GM20431 (cell line): ENCODE data around the gene NANOG.
"Not testable (repeated sequence)": the region's sequence is repeated elsewhere in the genome, so short reads cannot be mapped to it uniquely, and the experiment has no call there.

Experiments
- in situ Hi-C: fragments of 300-500 bp; cut with MseI, MboI; formaldehyde crosslinking; loops from one replicate; pipeline ENCODE4 v1.15.0; 2020; ENCODE audit warnings: low sequenced_read_pairs; ENCODE audit not compliant: unreplicated experiment

Gene NANOG

GRCh38 chr12:7788884-7789528 is at the start of gene NANOG:
NANOG (plus strand) TSS chr12:7789402; CDS start chr12:7789615, 213 bp downstream.
- in situ Hi-C loops = not testable (repeated sequence)

GRCh38 chr12:7747246-7747645 is 42.0 kb upstream of the NANOG start, which contains the start of gene CLEC4C:
CLEC4C (minus strand) TSS chr12:7747375; CDS start chr12:7747348, 27 bp downstream.
- in situ Hi-C loops = no loop called here

- in situ Hi-C loops = no loop called here
Observed at GRCh38 chr12:7748852-7749251, 40.4 kb upstream of the NANOG start.

DNA sequence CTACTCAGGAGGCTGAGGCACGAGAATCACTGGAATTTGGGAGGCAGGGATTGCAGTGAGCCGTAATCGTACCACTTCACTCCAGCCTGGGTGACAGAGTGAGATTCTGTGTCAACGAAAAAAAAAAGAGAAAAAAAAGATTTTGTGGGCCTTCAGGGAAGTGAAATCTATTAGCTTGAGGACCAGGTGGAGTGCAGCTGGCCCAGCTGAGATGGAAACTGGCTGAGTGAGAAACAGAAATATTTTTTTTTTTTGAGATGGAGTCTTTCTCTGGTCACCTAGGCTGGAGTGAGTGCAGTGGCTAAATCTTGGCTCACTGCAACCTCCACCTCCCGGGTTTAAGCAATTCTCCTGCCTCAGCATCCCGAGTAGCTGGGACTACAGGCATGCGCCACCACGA is 39.8 kb upstream of the NANOG start:
- in situ Hi-C loops = no loop called here

GRCh38 chr12:7750350-7750749 is 38.9 kb upstream of the NANOG start:
- in situ Hi-C loops = no loop called here

GRCh38 chr12:7751394-7751793 is 37.8 kb upstream of the NANOG start:
- in situ Hi-C loops = no loop called here

DNA sequence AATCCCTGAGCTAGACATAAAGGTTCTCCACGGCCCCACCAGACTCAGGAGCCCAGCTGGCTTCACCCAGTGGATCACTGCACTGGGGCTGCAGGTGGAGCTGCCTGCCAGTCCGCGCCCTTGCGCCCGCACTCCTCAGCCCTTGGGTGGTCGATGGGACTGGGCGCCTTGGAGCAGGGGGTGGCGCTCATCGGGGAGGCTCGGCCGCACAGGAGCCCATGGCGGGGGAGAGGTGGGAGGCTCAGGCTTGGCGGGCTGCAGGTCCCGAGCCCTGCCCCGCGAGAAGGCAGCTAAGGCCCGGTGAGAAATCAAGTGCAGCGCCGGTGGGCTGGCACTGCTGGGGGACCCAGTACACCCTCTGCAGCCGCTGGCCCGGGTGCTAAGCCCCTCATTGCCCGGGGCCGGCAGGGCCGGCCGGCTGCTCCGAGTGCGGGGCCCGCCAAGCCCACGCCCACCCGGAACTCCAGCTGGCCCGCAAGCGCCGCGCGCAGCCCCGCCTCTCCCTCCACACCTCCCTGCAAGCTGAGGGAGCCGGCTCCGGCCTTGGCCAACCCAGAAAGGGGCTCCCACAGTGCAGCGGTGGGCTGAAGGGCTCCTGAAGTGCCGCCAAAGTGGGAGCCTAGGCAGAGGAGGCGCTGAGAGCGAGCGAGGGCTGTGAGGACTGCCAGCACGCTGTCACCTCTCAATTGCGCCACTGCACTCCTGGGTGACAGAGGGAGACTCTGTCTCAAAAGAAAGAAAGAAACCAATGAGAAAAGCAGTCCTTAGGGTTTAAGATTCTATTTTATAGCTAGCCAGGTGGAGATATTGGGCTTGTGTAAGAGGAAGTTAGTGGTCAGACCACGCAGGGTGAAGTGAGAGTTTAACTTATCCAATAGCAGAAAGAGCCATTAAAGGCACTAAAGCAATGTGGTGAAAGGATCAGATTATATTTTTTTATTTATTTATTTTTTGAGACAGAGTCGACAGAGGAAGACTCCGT is 37.0 kb upstream of the NANOG start:
- in situ Hi-C loops = not testable (repeated sequence)

- in situ Hi-C loops = not testable (repeated sequence)
Observed at GRCh38 chr12:7755668-7756067, 33.5 kb upstream of the NANOG start.

DNA sequence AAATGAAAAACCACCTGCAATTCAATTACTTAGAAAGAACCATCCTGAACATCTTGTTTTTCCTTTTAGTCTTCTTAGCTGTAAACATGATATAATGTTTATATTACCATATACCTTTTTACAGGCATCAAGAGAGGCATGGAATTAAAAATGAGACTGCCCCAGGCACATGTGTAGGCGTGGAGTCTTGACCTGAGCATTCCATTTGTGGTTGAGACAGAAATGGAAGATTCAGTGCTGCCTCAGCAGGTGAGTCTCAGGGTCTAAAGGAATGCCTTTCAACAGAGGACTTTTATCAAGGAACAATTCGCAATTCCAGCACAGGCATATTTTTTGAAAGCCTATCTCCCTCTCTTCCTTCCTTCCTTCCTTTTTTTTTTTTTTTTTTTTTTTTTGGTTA is 32.2 kb upstream of the NANOG start:
- in situ Hi-C loops = no loop called here

DNA sequence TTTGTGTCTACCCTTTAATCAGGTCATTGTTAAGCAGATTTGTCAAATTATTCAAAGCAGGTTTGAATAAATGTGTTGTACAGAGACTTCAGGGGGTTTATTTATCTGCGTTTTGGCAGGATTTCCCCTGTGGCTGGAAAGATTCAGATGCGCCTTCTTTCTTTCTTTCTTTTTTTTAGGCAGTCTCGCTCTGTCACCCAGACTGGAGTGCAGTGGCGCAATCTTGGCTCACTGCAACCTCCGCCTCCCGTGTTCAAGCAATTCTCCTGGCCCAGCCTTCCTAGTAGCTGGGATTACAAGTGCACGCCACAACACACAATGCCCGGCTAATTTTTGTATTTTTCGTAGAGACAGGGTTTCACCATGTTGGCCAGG is 30.4 kb upstream of the NANOG start:
- in situ Hi-C loops = no loop called here

DNA sequence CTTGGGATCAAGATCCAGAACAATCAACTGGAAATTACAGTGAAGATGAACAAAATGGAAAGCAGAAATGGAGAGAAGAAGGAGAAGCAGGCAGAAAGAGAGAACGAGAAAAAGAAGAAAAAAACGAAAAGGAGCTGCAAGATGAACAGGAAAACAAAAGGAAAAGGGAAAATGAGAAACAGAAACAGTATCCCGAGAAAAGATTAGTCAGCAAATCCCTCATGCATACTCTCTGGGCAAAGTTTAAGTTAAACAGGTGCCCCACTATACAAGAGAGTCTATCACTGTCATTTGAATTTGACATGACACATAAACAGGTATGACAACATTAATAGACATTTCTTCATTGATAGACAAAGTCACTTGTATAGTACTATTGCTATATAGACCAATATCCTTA is 19.2 kb upstream of the NANOG start:
- in situ Hi-C loops = no loop called here

DNA sequence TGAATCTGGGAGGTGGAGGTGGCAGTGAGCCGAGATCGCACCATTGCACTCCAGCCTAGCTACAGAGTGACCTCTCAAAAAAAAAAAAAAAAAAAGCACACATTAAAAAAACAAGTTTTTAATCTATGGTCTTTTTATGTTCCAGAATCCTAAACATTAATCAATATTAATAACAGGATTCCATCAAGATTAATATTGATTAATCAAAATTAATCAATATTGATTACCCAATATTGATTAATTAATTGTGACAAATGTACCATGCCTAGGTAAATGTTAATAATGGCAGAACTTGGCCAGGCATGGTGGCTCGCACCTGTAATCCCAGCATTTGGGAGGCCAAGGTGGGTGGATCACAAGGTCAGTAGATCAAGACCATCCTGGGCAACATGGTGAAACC is 7.9 kb upstream of the NANOG start:
- in situ Hi-C loops = no loop called here

DNA sequence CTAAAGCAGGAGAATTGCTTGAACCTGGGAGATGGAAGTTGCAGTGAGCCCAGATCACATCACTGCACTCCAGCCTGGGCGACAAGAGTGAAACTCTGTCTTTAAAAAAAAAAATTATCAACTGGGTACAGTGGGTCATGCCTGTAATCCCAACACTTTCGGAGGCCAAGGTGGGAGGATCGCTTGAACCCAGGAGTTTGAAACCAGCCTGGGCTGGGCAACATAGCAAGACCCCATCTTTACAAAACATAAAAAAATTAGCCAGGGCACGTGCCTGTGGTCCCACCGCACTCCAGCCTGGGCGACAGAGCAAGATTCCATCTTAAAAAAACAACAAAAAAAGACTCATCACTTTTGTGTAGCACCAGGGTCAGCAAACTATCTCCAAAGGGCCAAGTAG is 7.1 kb upstream of the NANOG start:
- in situ Hi-C loops = no loop called here

DNA sequence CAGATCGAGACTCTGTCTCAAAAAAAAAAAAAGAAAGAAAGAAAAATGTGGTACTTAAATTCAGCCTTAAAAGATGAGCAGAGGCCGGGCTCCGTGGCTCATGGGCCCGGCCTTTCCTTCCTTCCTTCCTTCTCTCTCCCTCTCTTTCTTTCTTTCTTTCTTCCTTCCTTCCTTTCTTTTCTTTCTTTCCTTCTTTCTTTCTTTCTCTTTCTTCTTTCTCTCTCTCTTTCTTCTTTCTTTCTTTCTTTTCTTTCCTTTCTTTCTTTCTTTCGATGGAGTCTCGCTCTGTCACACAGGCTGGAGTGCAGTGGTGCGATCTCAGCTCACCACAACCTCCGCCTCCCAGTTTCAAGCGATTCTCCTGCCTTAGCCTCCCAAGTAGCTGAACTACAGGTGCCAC is 5.8 kb upstream of the NANOG start:
- in situ Hi-C loops = not testable (repeated sequence)

GRCh38 chr12:7784701-7785100 is 4.5 kb upstream of the NANOG start:
- in situ Hi-C loops = no loop called here

- in situ Hi-C loops = no loop called here
Observed at GRCh38 chr12:7787574-7788293, 1.5 kb upstream of the NANOG start.

DNA sequence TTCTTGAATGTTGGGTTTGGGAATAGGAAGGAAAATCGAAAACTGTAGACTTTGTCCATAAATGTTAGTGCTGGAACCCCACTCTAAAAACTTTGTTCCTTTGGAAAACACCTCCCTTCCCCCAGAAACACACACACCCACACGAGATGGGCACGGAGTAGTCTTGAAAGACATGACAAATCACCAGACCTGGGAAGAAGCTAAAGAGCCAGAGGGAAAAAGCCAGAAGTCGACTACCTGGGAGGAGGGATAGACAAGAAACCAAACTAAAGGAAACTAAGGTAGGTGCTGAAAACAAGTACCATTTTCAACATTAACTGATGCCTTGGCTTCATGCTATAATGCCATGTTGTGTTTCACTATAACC is 925 bp upstream of the NANOG start:
- in situ Hi-C loops = no loop called here

DNA sequence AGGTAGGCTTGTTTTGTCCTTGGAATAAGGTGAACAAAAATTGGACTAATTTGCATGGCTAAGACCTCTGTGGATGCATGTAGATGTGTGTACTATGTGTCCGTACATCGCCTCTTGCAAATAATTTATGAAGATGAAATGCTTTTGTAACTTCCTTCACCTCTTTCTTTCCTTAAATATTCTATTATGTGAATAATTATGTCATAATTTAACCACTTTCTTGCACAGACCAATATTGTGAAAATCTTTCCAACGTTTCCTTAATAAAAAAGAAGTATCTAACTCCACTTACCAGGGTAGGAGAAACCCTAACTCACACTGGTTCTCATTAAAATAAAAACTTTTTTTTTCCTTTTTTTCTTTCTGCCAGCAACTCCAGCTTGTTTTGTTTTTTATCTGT is 4.0 kb downstream of the NANOG start:
- in situ Hi-C loops = no loop called here

DNA sequence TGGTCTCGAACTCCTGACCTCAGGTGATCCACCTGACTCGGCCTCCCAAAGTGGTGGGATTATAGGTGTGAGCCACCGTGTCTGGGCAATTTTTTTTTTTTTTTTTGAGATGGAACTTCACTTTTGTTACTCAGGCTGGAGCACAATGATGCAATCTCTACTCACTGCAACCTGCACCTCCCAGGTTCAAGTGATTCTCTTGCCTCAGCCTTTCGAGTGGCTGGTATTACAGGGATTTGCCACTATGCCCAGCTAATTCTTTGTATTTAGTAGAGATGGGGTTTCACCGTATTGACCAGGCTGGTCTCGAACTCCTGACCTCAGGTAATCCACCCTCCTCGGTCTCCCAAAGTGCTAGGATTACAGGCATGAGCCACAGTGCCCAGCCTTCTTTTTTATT is 8.1 kb downstream of the NANOG start:
- in situ Hi-C loops = not testable (repeated sequence)

DNA sequence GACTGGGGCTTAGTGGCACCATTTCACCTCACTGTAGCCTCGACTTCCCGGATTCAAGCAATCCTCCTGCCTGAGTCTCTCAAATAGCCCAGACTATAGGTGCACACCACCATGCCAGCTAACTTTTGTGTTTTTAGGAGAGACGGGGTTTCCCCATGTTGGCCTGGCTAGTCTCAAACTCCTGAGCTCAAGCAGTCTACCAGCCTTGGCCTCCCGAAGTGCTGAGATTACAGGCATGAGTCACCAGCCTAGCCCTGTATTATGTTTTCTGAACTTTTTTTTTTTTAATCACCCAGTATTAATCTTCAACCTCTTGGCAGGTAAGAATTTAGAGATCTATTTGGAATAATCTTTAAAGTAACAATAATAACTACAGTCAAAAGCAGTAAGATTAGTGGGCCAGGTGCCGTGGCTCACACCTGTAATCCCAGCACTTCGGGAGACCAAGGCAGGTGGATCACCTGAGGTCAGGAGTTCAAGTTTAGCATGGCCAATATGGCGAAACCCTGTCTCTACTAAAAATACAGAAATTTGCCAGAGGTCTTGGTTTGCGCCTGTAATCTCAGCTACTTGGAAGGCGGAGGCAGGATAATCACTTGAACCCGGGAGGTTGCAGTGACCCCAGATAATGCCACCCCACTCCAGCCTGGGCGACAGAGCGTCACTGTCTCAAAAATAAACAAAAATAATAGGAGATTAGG is 8.6 kb downstream of the NANOG start:
- in situ Hi-C loops = no loop called here
